ENCODE results near the gene EFEMP2. TPM values are rescaled to one million over a fixed set of nuclear protein-coding genes. Genes with fewer than 3 reads are reported as not detected.

Gene EFEMP2
- total RNA-seq, 1 experiment from 2014 or later = 26.2 TPM

- Histone ChIP-seq H2BK12ac (ENCODE audit: insufficient read length, low read depth, low read length) (no peak overlapping the region), H3K23me2 (ENCODE audit: insufficient read length, low read depth, low read length, poor library complexity, severe bottlenecking) (peaks cover 8% of the 10 kb centered on the region), H4K5ac (ENCODE audit: insufficient read length, low read depth, low read length) (no peak overlapping the region), H3K14ac (ENCODE audit: insufficient read depth, low read length) (no peak overlapping the region), H3K79me2 (ENCODE audit: insufficient read depth, low read length) (no peaks in the 10 kb centered on the region), H3K56ac (ENCODE audit: insufficient read length, low read depth, low read length) (no peak overlapping the region), H3K4me1 (ENCODE audit: insufficient read depth, low read length) (no peaks in the 10 kb centered on the region), H4K20me1 (ENCODE audit: control insufficient read depth, insufficient read depth, insufficient read length) (no peaks in the 10 kb centered on the region), H4K8ac (replicated peaks; ENCODE audit: insufficient read length, low read depth, low read length) (no peak overlapping the region), H3K4me2 (ENCODE audit: insufficient read depth, insufficient read length, low read length) (no peak overlapping the region), H3K79me1 (ENCODE audit: insufficient read depth, low read depth, low read length, poor library complexity, severe bottlenecking) (no peaks in the 10 kb centered on the region), H2BK15ac (ENCODE audit: low read depth, low read length) (no peak overlapping the region), H2BK20ac (ENCODE audit: low read depth, low read length, poor library complexity, severe bottlenecking) (no peak overlapping the region), H4K91ac (ENCODE audit: insufficient read length, low read depth, low read length) (no peak overlapping the region), H3K9me3 (ENCODE audit: control insufficient read depth, low read depth, low read length) (no peaks in the 10 kb centered on the region), H3K27me3 (ENCODE audit: insufficient read depth, low read length) (peaks cover 3% of the 10 kb centered on the region; the same call in 1 of the 2 replicates), H3T11ph (ENCODE audit: low read length) (no peak overlapping the region), H3K4ac (ENCODE audit: low read depth, low read length) (no peak overlapping the region), H2AK5ac (ENCODE audit: insufficient read length, low read length) (no peak overlapping the region), H2AFZ (ENCODE audit: low read length) (no peak overlapping the region), H3K18ac (ENCODE audit: insufficient read length, low read depth, low read length) (no peak overlapping the region), H2BK120ac (ENCODE audit: low read depth, low read length, poor library complexity, severe bottlenecking) (no peak overlapping the region), H2BK5ac (ENCODE audit: insufficient read length, low read length) (no peak overlapping the region), H3K27ac (ENCODE audit: insufficient read length, low read depth, low read length) (no peak overlapping the region), H3K23ac (ENCODE audit: insufficient read length, low read depth, low read length) (no peak overlapping the region), H3K9ac (ENCODE audit: extremely low read depth, insufficient read length, low read length) (no peak overlapping the region)
- H3K4me3 Mint-ChIP-seq = peak overlapping the region in 1 of 2 experiments; percentile 32; a peak in 1 of 5 replicates
- H3K36me3 Mint-ChIP-seq (ENCODE audit: insufficient read depth in 1 of 3, low read depth in 3 of 3) = peaks cover 1 to 7% (median 6%) of the 10 kb centered on the region in 3 experiments; a peak in 5 of 7 replicates
- DNase-seq = no peak
- no CpG with 5 or more reads among the region's 11 CpGs for WGBS (ENCODE audit: extremely low coverage, insufficient read length, low lambda C conversion rate)
- H3K27ac Mint-ChIP-seq = no peak overlapping the region
- H3K4me1 Mint-ChIP-seq = peaks cover 15 to 20% of the 10 kb centered on the region in 2 experiments
- TF ChIP-seq CTCF (conservative IDR thresholded peaks at IDR 0.05) = no peak
- H3K9me3 Mint-ChIP-seq = no peaks in the 10 kb centered on the region; a peak in 1 of 5 replicates
- peaks cover 7% of the 10 kb centered on the region for H3K27me3 Mint-ChIP-seq (ENCODE audit: low read depth)
Measured at GRCh38 chr11:65870307-65870658, 2.3 kb downstream of the EFEMP2 start.

Measured in H9 (cell line).